HPDE6-E6E7 (cell line): Measurements from ENCODE around the gene SAP30L.

Experiments used
- DNase-seq: peaks from one replicate; pipeline ENCODE4 v3.0.0; 2011; ENCODE audit warnings: missing footprints; ENCODE audit errors: extremely low spot score

The SAP30L gene

DNA sequence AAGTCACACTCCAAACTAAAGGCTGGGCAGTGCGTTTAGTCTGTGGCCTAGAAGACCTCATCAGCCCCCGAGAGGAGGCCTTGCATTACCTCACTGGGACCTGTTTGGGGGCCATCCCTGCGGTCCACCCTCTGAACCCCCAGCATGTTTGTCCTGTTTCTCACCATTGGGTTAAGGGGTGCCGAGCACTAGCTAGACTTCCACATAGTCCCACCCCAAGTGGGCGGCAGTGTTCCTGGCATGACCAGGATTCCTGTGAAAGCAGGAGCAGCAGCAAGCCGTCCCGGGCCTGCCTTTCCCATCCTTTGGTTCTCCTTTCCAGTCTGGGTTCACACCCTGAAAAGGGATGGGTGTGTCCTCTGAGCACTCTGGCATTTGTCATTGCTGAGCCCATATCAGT lies 26.6 kb upstream of the SAP30L start:
- DNase-seq = no peak

DNA sequence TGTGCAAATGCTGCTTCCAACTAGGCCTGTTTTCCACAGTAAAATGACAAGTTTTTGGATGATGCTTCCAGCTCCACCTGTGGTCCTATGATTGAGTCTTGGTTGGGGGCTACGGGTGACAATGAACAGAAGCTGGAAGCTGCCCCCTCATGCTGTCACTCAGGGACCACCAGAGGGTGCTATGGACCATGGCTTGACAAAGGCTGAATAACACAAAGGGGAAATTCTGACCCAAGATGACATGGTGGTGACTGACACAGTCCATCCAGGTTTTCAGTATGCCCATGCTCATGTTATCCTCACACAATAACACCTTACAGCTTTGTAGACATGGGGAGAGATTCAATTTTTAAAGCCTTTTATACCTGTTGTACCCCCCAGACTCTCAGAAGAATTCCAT lies 23.9 kb upstream of the SAP30L start:
- DNase-seq = no peak

DNA sequence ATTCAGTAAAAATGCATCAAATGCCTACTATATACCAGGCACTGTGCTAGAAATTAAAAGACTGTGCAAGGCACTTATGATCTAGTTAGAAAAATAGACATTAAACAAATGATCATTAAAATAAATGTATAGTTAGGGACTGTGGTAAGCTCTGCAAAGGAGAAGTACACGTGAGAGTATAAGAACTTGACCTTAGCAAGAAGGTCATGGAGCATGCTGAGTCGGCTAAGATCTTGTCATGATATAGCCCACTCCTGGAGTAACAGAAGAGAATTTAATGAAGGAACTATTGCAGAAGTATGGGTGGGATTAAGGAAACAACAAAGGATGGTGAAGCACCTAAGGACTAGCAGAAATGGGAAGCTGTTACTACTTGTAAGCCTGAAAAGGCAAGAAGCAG lies 23.5 kb upstream of the SAP30L start:
- no peak for DNase-seq

DNA sequence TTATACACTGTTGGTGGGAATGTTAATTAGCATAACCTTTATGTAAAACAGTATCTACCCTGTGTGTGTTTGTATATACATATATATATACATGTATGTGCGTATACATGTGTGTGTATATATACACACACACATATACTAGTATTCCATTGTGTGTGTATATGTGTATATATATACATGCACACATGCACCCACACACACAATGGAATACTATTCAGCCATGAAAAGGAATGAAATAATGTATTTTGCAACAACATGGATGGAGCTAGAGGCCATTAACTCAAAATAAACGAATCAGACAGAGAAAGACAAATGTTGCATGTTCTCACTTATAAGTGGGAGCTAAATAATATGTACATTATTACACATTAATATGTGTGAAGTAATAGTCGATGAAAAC lies 17.6 kb upstream of the SAP30L start:
- no peak for DNase-seq

DNA sequence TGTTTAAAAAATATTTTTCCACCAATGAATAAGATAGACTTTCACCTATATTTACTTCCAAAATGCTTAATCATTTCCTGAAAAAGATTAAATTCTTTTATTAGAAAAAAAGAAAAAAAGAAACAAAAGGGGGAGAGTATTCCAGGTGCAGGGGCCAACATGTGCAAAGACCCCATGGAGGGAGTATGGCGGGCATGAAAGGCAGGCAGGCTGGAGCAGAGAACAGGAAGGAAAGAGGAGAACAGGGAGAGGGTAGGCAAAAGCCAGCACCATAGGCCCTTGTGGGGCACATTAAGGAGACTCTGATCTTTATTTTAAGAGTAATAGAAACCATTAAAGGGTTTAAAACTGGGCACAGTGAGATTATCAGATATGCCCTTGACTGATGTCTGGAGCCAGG lies 16.5 kb upstream of the SAP30L start:
- DNase-seq = no peak

DNA sequence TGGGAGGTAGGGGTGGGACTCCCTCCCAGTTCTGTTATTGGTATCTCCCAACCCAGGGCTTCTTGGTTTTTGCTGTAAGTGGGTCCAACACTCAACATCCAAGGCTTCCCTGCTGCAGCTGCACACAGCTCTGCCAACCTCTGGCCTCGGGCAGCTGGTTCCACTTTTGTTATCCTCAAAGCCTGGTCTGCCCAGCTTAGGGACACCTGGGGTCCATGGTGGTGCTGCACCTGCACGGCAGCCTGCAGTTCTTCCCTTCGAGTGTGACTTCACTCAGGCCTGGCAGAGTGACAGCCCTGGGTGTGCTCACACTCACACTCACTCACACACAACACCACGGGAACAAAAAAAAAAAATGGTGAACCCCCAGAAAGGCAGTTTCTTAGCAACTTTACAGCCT lies 15.3 kb upstream of the SAP30L start:
- no peak for DNase-seq

DNA sequence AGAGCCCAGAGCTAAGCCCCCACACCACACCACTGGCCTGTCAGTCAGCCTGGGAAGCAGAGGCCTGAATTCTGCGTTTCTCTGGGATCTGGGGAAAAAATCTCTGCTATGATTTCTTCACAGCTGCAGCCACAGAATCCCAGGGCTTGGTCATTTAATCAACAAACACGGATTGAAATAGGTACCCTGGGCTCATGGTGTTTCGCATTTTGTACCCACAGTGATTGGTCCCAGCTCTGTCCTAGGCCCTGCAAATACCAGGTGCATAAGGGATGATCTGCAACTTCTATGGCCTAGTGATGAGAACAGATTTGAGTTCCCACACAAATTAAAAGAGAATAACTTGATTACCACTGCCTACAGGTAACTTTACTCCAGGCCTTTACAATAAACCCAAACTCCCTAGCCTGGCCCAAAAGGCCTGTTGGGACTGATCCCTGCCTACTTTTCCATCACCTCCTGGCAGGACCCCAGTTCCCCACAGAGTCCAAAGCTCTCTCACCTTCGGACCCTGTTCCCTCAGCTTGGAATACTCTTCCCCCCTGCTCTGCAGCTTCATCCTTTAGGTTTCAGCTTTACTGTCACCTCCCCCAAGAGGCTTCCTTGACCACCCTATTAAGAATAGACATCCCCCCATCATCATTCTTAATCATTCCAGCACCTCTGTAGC lies 14.7 kb upstream of the SAP30L start:
- no peak for DNase-seq

DNA sequence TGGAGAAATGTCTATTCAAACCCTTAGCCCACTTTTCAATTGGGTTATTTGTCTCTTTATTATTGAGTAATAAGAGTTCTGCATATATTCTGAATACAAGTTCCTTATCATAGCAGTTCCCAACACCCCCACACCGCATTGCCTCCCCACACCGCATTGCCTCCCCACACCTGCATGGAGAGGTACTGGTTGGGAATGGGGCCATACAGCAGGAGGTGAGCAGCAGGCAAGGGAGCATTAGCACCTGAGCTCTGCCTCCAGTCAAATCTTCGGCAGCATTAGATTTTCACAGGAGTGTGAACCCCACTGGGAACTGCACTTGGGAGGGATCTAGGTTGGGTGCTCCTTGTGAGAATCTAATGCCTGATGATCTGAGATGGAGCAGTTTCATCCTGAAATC lies 10.6 kb upstream of the SAP30L start:
- no peak for DNase-seq

DNA sequence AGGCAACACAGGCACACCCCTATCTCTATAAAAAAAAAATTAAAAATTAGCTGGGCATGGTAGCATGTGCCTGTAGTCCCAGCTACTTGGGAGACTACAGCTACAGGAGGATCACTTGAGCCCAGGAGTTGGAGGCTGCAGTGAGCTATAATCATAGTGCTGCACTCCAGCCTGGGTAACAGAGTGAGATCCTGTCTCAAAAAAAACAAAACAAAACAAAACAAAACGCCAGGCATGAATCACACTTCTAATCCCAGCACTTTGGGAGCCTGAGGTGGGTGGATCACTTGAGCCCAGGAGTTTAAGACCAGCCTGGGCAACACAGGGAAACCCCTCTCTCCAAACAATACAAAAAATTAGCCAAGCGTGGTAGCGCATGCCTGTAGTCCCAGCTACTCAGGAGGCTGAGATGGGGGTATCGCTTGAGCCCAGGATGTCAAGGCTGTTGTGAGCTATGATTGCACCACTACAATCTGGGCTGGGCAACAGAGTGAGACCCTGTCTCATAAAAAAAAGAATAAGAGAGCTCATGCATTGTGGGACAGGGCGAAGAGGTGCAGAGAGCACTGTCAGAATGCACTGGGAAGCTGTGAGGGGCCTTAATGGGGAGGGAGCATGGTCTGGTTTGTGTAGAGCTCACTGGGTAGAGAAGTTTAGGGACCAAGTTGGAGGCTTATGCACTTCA lies 8.4 kb upstream of the SAP30L start:
- no peak for DNase-seq

DNA sequence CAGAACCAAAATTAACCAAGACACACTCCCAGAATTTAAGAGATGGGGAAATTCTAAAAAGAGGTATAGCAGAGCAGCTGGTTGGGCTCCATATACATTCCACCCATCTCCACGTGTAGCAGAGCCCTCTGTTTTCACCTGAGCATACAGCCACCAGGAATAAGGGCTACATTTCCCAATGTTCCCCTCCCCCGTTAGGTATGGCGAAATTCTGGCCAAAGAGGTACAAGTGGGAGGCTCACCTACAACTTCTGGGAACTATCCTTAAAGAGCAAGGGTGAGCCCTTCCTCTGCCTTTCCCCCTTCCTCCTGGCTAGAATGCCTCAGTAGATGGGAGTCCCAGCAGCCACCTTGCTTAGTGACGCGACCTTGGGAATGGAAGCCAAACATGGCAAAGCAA lies 5.3 kb upstream of the SAP30L start:
- no peak for DNase-seq

DNA sequence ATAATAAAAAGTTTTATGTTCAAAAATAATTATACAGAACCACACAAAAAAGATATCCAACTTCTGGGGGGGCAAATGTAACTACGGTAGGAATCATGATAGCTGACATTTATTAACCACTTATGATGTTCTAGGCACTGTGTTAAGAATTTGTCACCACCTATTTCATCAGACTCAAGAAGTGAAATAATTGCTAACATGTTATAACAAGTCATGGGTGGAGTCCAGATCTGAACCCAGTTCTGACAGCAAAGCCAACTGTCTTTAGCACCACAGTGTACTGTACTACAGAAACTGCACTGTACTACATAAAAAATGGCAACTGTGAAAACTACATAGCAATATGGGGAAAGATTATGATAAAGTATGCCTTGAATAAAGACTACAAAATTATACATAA lies 3.0 kb upstream of the SAP30L start:
- DNase-seq = peak; percentile 78

DNA sequence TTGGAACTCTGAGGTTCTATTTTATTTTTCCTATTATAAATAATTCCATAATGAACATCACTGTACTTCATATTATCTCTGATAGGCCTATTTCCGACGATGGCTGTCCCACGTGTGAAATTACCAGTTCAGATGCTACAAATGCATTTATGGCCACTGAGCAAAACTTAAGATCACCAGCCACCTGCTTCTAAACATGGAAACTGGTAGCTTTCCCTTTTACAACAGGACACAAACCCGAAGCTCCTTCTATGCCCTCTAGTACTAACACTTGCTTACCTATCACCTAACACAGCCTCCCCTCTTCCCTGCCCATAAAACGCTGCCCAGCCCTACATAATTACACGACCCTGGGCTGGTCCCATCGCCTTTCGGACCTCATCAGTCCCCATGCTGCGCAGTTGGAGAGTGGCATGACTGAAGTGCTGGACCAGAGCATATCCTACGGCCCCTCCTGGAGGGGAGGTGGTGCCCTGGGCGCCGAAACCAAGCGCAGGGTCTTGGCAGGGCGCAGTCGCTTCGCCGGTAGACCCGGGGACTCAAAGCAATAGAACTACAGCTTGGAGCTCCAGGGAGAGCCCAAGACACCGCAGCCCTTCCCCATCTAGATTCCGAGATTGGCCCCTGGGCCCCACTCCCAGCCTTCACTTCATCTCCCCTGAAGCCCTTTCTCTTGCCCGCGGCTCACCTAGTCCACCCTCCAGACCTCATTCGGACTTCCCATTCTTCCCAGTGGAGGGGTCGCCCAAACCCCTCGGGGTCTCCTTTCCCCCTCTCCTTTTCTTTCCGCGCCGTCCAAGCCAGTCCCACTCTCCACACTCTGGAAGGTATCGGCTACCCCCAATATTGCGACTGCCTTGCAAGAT lies 1.0 kb upstream of the SAP30L start:
- DNase-seq = no peak

DNA sequence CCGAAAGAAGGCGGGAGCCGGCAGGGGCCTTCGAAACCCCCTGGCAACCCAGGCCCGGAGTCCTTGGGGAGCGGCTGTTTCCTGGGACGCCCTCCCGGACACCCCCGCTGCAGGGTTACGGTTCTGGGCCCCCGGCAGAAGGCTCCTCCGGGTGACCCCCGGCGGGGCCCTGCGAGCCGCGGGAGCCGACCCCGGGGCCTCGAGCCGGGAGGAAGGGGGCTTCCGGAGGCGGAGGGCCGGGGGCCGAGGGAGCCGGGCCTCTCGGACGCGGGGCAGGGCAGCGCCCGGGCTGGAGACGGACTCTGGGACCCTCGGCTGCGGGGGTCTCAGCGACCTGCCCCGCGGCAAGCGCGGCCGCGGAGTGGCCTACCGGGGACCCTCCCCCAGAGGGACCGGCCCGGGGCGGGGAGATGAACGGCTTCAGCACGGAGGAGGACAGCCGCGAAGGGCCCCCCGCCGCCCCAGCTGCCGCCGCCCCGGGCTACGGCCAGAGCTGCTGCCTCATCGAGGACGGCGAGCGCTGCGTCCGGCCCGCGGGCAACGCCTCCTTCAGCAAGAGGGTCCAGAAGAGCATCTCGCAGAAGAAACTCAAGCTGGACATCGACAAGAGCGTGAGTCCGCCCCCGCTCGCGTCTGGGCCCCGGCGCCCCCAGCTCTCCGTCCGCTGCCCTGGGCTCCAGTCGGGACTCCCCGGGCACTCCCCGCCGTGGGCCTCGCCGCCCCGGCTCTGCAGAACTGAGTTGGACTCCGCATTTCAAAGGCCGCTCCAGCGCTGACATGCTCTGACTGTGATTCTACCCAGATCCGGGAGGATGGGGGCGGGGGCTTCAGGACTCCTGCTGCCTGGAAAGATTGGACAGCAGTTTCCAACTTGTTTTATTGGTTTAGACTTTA lies 645 bp downstream of the SAP30L start:
- peak; percentile 46 for DNase-seq

DNA sequence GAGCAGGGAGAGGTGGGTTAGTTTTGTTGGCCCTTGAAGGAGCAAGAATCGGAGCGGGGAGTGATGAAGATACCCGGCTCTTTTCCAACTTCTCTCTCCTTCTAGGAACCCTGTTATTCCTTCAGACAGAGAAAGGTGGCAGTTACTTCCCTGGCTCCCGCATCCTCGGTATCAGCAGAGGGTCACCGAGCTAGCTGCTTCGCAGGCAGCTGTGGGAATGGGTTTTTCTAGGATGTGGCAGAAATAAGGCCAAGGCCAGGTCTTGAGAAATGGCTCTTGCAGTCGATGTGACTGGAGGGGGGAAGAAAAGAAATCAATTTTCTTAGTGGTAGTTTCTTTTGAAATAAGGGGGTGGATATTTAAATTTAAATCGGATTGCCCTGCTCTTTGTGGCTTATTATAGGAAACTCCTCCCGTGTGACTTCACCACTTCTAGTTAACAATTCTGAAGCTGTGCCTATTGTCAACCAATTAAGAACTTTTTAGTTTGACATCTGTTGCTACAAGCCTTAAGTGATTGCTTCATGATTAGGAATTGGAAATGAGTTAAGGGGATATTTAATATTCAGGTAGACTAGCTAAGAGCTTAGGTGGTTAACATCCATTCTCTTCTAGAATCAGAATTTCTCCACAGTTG lies 1.4 kb downstream of the SAP30L start:
- DNase-seq = no peak

DNA sequence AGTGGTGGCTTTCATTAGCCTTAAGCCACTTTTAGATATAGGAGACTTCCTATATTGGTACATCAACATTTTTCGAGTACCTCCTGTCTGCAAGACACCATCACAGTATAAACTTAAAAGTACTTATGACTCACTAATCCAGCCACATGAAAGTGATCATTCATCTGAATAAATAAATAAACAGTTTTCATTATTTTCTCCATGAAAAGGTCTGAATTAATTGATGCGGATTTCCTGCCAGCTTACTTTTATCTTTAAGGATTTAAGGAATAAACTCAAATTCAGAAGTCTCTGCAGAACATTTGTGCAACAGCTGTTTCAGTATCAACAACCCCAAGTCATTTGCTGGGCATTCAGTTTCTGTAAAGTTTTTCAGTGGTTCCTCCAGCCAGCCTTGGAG lies 4.0 kb downstream of the SAP30L start:
- DNase-seq = no peak

DNA sequence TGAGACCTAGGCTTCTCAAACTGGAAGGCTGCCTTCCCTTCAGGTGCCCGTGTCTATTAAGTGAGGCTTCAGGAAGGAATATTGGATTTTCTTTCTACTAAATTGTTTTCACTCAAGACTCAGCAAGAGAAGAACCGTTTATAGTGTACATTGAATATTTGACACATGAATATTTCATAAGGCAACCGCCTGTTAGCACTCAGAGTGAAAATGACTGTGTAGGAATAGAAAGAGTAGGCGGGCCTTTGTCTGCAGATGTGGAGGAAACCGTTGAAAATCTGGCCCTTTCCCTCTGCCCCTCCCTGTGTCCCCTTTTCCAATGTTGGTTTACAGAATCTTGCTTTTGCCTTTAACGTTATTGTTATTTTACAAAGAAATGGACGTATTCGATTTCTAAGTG lies 6.2 kb downstream of the SAP30L start:
- no peak for DNase-seq

DNA sequence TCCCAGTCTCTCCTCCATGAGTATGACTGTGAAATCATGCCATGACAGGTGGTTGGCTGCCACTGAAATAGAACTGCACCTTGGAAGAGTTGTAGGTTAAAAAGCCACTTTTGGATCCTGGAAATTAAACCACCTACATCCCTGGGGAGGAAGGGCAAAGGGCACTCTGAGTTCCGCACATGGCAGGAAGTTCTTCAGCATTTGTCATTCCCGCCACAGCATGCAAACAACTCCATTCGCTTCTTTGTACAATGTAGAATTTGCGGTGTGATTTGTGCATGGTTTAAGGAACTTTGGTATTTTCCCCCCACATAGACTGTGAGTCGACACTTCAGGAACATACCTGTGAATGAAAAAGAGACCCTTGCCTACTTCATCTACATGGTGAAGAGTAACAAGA lies 9.8 kb downstream of the SAP30L start:
- no peak for DNase-seq

DNA sequence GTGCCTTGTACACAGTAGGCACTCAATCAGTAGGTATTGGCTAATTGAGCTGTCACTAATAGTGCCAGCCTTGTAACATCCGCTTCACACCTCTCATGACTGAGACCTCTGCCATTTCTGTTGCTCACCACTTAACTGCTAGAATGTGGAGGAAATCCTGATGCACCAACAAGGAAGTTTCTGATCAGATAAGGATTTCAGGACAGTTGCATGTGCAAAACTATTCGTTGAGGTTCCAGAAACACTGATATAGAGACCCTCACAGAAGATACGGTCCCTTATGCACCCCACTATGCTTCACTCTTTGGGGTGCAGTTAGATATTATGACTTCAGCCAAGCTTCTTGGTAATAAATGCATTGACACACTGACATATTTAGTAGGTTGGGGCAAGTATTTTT lies 10.7 kb downstream of the SAP30L start:
- no peak for DNase-seq

DNA sequence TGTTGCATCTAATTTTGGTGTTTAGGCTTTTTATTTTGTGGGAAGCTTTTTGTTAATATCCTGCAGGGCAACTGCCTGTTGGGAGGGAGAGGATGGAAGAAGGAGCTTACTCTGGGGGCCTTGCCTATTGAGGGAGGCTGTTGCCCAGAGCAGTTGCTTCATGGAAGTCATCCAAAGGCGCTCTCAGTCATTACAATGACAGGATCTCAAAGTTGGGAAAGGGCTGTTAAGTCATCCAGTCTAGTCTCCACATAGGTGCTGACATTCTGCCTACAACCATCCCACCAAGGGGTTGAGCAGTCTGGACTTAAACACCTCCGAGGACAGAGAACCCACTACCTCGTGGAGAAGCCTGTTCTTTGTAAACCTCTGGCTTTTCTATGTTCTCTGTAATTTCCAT lies 13.2 kb downstream of the SAP30L start:
- DNase-seq = no peak

DNA sequence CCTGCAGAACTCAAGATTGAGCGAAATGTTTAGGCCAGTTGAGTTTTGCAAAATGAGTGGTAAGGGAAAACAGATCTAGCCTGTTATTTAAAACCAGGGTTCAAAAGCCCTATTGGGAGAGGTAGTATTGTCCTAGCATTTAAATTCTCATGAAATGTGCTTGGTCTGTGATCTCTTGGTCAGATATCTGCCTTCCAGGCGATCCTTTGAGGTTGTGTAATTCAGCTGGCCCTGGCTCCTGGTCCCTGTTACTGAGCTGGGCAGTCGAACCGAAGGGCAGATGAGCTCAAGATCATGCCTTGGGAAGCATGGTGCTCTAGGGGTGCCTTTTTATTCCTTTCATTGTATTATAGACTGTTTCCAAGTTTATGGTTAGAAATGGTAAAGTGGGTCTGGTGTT lies 14.4 kb downstream of the SAP30L start:
- DNase-seq = no peak

DNA sequence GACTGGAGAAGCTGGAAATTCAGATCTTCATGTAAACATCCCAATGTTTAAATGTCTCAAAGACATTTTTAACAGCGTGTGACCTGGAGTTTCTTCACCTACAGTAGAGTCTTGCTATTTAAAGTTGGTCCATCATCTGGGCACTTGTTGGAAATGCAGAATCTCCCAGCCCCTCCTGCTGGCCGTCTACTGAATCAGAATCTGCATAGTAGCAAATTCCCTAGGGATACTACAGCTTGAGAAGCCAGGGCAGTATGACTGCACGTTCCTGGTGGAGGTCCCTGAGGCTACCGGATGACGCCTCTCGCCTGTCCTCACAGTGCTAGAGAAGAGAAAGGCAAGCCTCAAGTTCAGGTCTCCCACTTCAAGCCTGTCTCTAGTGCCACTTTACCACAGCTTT lies 15.7 kb downstream of the SAP30L start:
- DNase-seq = no peak
